GM21619 (cell line): ENCODE measurements around the gene CTU2.

ENCODE experiments used
- ATAC-seq: cut with Tn5 transposase; IDR thresholded peaks from one replicate; pipeline ENCODE4 v1.9.1; 2021; ENCODE audit not compliant: unreplicated experiment

Gene CTU2

DNA sequence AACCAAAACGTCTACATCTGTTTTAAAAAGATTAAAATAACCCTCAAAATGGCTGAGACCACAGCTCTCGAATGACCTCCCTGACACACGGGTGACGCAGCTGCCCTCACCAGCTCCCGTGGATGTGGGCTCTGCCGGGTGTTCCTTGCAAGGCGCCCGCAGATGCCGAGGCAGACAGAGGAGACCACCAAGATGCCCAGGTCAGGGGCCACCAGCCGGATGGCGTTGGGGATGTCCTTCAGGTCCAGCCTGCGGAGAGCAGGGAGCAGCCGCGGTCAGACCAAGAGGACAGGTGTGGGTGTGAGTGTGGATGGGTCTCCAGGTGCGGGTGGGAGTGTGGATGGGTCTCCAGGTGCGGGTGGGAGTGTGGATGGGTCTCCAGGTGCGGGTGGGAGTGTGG, 35.1 kb downstream of the CTU2 start:
- no peak for ATAC-seq

- no peak for ATAC-seq
Observed at GRCh38 chr16:88742896-88743605, 36.7 kb downstream of the CTU2 start.

- ATAC-seq = no peak
Observed at GRCh38 chr16:88743693-88744576, 37.6 kb downstream of the CTU2 start.

- ATAC-seq = no peak
Observed at GRCh38 chr16:88744577-88745521, 38.5 kb downstream of the CTU2 start.

- no peak for ATAC-seq
Observed at GRCh38 chr16:88746506-88746905, 40.2 kb downstream of the CTU2 start.

DNA sequence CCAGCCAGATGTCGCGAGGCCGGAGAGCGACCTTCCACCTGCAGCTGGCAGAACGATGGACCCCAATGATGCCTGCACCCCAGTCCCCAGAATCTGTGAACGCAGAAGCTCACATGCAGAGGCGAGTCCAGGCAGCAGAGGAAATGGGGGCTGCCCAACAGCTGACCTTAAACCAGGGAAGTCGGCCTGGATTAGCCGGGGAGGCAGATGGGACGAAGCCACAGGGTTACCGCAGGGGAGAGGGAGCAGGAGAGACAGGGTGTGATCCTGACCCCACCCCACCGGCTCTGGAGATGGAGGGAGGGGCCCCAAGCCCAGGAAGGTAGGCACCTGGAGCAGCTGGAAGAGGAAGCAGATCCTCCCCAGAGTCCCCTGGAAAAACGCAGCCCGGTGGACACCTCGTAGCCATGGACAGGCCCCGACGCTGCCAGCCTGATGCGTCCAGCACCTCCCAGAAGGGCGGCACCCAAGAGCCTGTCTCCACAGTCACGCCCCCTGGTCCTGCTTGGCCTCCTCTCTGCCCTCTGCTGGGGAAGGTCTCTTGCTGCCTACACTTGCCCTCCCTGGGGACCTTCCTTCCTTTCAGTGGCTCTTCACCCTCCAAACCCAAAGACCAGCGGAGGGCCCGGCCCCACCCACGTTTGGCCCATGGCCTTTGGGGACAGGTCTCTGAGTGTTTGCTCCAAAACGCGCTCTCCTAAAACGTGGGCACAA, 41.4 kb downstream of the CTU2 start:
- no peak for ATAC-seq

DNA sequence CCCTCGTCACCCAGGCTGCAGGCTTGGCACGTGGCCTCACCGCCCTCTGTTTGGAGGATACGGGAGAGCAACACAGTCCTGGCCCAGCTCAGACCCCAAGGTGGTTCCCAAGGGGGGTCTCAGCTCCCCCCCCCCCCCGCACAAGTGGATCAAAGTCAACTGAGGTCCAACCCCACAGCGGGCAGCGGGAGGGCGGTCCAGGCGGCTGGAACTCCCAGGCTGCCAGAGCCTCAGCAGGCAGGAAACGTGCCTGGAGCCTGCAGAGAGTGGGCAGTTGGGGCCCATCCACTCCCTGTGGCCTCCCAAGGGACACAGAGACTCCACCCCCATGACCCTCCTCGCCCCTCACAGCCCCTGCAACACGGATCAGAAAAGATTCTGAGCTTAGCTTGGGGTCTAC, 42.1 kb downstream of the CTU2 start:
- no peak for ATAC-seq

- no peak for ATAC-seq
Observed at GRCh38 chr16:88749358-88749757, 43.1 kb downstream of the CTU2 start.

- ATAC-seq = no peak
Observed at GRCh38 chr16:88750854-88751253, 44.6 kb downstream of the CTU2 start.

GRCh38 chr16:88752386-88753002, 46.2 kb downstream of the CTU2 start:
- no peak for ATAC-seq

- no peak for ATAC-seq
Observed at GRCh38 chr16:88753191-88753590, 46.9 kb downstream of the CTU2 start.

- ATAC-seq = no peak
Observed at GRCh38 chr16:88753602-88754001, 47.3 kb downstream of the CTU2 start.

GRCh38 chr16:88754109-88754911, 48.0 kb downstream of the CTU2 start:
- ATAC-seq = no peak

GRCh38 chr16:88754912-88755744, 48.8 kb downstream of the CTU2 start:
- ATAC-seq = no peak

- ATAC-seq = no peak
Observed at GRCh38 chr16:88755745-88756443, 49.6 kb downstream of the CTU2 start.

- ATAC-seq = no peak
Observed at GRCh38 chr16:88758227-88758943, 52.1 kb downstream of the CTU2 start.

- ATAC-seq = no peak
Observed at GRCh38 chr16:88758944-88759244, 52.6 kb downstream of the CTU2 start.
